COLO668 (cell line): Measurements from ENCODE around the gene SETD1B.
"Not testable (repeated sequence)": the region's sequence is repeated elsewhere in the genome, so short reads cannot be mapped to it uniquely, and the experiment has no call there.

Source experiments
- DNase-seq: peaks from one replicate; lab custom pipeline; 2025; ENCODE audit not compliant: unreplicated experiment; lab: John Stamatoyannopoulos, UW

SETD1B gene

DNA sequence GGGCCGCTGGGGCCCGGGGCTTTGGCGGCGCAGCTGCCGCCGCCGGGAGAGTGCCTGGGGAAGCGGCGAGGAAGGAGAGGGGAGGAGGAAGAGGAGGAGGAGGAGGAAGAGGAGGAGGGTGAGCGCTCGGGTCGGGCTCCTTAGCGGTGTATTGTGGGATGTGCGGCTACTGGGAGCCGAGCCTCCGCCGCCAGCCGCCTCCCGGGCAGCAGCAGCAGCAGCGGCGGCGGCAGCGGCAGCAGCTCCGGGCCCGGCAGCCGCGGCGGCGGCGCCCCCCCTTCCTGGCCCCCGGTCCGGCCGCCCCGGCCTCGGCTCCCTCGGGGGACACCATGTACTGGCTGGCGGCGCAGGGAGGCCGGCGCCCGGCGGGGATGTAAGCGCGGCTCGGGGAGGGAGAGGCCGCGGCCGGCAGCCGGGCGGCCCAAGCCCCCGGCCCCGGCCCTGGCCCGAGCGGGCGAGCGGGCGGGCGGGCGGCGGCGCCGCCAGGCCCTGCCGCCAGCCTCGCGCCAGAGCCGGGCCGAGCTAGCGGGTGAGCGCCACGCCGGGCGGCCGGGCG, at the start of gene SETD1B:
SETD1B (plus strand) TSS at position 149 of the 556 bp plus-strand sequence. CDS start 729 bp downstream, outside the sequence.
- DNase-seq: peak; percentile 81

- no peak for DNase-seq
Observed at GRCh38 chr12:121754836-121755235, 49.0 kb upstream of the SETD1B start.

DNA sequence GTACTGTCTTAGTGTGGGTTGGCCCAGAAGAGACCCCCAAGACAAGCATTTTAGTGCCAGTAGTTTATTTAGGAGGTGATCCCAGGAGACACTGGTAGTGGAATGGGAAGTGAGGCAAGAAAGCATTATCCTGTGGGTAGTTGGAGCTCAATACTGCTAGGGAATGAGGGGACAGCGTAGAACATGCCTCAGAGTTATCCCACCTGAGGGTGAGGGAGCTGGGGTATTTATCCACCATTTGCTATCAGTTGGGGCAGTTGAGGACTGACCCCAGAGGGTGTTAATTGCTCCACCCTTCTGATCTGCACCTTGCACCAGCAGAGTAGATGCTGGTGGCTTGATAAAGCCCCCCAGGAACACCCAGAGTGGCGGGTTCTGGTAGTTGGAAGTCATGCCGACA, 48.2 kb upstream of the SETD1B start:
- DNase-seq: no peak

DNA sequence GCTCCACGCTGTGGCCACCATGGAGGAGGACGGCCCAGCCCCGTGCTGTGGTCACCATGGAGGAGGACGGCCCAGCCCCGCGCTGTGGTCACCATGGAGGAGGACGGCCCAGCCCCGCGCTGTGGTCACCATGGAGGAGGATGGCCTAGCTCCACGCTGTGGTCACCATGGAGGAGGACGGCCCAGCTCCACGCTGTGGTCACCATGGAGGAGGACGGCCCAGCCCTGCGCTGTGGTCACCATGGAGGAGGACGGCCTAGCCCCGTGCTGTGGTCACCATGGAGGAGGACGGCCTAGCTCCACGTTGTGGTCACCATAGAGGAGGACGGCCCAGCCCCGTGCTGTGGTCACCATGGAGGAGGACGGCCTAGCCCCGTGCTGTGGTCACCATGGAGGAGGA, 45.3 kb upstream of the SETD1B start:
- not testable (repeated sequence) for DNase-seq

- DNase-seq: no peak
Observed at GRCh38 chr12:121762269-121762668, 41.5 kb upstream of the SETD1B start.

DNA sequence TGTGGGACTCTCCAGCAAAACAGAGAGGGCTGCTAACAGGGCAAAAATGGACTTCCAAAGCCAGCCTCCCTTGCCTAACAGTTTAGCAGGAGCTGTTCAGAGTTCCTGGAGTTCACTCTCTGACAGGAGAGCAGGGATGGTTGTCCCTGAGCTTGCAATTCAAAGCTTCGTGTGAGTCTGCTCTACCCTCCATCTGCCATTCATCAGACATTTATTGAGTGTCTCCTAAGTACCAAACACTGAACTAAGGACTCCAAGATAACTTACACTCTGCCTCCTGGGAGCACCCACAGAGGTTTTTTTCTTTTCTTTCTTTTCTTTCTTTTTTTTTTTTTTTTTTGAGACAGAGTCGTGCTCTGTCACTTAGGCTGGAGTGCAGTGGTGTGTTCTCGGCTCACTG, 39.0 kb upstream of the SETD1B start:
- no peak for DNase-seq

- DNase-seq: no peak
Observed at GRCh38 chr12:121765573-121765972, 38.2 kb upstream of the SETD1B start.

GRCh38 chr12:121766290-121767039, 37.3 kb upstream of the SETD1B start:
- no peak for DNase-seq

DNA sequence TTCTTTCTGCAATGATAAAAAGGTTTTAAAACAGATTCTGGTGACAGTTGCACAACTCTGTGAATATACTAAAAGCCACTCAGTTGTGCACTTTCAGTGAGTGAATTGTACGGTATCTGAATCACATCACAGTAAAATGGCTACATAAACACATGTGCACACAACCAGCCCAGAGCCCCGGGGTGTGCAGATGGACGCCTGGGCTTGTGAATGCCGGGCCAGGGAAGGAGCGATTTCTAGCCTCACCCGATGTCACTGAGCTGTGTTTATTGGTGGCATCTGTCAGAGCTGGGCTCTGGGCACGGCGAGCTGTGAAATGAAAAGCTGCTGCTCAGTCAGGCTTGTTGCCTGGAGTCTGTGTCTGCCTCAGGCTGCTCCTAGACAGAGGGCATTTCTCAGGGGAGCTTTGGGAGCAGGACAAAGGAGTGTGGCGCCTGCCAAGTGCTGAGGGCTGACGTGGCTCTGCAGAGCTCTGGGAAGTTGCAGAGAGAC, 36.2 kb upstream of the SETD1B start:
- no peak for DNase-seq

GRCh38 chr12:121769297-121769830, 34.4 kb upstream of the SETD1B start:
- no peak for DNase-seq

GRCh38 chr12:121769831-121770301, 33.9 kb upstream of the SETD1B start:
- DNase-seq: no peak

DNA sequence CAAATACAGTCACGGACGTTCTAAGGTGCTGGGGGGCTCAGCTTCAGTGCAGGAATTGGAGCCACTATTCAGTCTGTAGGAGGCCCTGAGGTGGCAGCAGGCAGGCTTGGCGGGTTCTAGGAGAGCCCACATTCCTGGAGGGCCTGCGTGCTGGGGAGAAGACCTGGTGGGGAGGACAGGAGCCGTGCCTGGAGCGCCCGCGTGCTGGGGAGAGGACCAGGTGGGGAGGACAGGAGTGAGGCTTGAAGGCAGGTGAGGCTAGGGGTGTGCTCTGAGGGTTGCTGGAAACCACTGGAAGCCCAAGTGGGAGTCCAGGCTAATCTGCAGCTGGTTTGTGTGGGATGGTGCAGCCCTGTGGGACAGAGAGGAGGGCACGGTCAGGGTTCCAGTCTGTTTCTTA, 33.4 kb upstream of the SETD1B start:
- no peak for DNase-seq

GRCh38 chr12:121770813-121771625, 32.8 kb upstream of the SETD1B start:
- DNase-seq: no peak

DNA sequence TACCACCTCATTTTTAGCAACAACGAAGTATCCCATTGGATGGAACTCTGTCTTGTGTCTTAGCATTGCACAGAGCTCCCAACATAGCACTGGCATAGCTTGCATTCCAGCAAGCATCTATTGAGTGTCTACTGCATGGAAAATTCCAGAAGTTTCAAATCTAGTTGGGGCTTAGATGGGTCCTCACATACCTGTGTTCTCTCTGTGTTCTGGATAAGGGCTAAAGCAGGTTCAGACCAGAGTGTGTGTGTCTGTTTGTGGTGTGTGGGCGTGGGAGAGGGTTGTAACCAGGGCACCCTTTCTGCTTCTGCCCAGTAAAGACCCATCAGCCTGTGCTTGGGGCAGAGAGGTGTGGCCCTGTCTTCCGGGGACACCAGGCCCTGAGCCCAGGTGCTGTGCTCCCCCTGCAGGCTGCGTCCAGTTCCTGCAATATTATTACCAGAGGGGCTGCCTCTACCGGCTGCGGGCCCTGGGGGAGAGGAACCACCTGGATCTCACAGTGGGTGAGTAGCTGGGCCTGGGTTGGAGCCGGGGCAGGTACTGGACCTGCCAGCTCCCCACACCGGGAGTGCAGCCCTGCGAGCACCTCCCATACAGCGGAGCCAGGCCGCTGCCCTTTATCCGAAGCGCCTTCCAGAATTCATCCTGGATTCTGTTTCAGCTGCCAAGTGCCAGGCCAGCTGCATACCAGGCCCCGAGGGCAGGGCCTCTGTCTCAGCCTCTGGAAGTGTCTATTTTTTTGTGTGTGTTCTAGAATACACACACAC, 30.6 kb upstream of the SETD1B start:
- DNase-seq: peak; percentile 77

DNA sequence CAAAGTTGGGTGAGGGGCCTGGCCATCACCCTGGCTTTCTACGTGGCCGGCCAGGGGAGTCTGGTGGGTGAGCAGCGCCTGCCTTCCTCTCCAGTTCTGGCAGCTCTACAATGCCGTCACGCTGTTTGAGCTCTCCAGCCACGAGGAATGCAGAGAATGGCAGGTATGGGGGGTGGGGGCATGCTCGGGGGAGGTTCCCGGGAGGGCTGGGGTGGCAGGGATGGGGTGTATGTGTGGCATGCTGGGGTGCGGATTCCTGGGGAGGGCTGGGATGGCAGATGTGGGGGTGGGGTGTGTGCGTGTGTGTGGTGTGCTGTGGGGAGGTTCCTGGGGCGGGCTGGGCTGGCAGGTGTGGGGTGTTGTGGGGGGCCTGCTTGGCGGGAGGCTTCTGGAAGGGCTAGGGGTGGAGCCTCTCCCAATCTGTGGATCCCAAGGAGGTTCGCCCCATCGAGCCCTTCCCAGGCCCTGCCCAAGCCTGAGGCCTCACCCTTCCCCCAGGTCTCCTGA, 28.8 kb upstream of the SETD1B start:
- DNase-seq: no peak

- no peak for DNase-seq
Observed at GRCh38 chr12:121775501-121775900, 28.3 kb upstream of the SETD1B start.

- DNase-seq: peak; percentile 84
Observed at GRCh38 chr12:121776190-121777098, 27.4 kb upstream of the SETD1B start.

- no peak for DNase-seq
Observed at GRCh38 chr12:121778567-121779421, 25.0 kb upstream of the SETD1B start.
